ENCODE results near the gene AGMO.

DNA sequence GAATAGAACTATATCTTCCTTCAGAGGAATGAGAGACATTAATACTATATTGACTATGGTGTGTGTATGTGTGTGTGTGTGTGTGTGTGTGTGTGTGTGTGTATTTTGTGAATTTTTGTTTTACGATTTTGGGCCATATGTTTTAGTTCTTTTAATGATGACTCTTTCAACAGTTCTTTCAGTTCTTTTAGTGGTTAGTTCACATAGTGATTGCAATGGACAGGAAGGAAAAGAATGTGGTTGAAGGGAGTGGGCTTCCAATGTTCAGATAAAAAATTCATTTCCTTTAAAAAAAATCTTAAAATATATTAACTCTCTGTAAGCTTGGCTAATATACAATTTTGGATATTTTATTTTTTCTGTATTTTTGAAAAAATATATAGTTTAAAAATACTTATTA lies 343.6 kb downstream of the AGMO start:
- TF ChIP-seq, protein P1, sequence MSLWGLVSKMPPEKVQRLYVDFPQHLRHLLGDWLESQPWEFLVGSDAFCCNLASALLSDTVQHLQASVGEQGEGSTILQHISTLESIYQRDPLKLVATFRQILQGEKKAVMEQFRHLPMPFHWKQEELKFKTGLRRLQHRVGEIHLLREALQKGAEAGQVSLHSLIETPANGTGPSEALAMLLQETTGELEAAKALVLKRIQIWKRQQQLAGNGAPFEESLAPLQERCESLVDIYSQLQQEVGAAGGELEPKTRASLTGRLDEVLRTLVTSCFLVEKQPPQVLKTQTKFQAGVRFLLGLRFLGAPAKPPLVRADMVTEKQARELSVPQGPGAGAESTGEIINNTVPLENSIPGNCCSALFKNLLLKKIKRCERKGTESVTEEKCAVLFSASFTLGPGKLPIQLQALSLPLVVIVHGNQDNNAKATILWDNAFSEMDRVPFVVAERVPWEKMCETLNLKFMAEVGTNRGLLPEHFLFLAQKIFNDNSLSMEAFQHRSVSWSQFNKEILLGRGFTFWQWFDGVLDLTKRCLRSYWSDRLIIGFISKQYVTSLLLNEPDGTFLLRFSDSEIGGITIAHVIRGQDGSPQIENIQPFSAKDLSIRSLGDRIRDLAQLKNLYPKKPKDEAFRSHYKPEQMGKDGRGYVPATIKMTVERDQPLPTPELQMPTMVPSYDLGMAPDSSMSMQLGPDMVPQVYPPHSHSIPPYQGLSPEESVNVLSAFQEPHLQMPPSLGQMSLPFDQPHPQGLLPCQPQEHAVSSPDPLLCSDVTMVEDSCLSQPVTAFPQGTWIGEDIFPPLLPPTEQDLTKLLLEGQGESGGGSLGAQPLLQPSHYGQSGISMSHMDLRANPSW (CRISPR knock-in tag; conservative IDR thresholded peaks at IDR 0.05; ENCODE audit: low read depth), result no peak
- TF ChIP-seq, protein P2, sequence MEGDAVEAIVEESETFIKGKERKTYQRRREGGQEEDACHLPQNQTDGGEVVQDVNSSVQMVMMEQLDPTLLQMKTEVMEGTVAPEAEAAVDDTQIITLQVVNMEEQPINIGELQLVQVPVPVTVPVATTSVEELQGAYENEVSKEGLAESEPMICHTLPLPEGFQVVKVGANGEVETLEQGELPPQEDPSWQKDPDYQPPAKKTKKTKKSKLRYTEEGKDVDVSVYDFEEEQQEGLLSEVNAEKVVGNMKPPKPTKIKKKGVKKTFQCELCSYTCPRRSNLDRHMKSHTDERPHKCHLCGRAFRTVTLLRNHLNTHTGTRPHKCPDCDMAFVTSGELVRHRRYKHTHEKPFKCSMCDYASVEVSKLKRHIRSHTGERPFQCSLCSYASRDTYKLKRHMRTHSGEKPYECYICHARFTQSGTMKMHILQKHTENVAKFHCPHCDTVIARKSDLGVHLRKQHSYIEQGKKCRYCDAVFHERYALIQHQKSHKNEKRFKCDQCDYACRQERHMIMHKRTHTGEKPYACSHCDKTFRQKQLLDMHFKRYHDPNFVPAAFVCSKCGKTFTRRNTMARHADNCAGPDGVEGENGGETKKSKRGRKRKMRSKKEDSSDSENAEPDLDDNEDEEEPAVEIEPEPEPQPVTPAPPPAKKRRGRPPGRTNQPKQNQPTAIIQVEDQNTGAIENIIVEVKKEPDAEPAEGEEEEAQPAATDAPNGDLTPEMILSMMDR (IDR thresholded peaks at IDR 0.05), result no peak
- TF ChIP-seq, protein P3, sequence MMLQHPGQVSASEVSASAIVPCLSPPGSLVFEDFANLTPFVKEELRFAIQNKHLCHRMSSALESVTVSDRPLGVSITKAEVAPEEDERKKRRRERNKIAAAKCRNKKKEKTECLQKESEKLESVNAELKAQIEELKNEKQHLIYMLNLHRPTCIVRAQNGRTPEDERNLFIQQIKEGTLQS (CRISPR knock-in tag; conservative IDR thresholded peaks at IDR 0.05), result no peak
- TF ChIP-seq ZNF121 (CRISPR knock-in tag; IDR thresholded peaks at IDR 0.05) (no peak), CREB1 (CRISPR knock-in tag; IDR thresholded peaks at IDR 0.05) (no peak), TCF7 (CRISPR knock-in tag; IDR thresholded peaks at IDR 0.05; ENCODE audit: low read depth) (no peak)
- TF ChIP-seq, protein P4, sequence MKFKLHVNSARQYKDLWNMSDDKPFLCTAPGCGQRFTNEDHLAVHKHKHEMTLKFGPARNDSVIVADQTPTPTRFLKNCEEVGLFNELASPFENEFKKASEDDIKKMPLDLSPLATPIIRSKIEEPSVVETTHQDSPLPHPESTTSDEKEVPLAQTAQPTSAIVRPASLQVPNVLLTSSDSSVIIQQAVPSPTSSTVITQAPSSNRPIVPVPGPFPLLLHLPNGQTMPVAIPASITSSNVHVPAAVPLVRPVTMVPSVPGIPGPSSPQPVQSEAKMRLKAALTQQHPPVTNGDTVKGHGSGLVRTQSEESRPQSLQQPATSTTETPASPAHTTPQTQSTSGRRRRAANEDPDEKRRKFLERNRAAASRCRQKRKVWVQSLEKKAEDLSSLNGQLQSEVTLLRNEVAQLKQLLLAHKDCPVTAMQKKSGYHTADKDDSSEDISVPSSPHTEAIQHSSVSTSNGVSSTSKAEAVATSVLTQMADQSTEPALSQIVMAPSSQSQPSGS (CRISPR knock-in tag; IDR thresholded peaks at IDR 0.05; ENCODE audit: borderline replicate concordance, low read depth), result no peak
- TF ChIP-seq, protein P5, sequence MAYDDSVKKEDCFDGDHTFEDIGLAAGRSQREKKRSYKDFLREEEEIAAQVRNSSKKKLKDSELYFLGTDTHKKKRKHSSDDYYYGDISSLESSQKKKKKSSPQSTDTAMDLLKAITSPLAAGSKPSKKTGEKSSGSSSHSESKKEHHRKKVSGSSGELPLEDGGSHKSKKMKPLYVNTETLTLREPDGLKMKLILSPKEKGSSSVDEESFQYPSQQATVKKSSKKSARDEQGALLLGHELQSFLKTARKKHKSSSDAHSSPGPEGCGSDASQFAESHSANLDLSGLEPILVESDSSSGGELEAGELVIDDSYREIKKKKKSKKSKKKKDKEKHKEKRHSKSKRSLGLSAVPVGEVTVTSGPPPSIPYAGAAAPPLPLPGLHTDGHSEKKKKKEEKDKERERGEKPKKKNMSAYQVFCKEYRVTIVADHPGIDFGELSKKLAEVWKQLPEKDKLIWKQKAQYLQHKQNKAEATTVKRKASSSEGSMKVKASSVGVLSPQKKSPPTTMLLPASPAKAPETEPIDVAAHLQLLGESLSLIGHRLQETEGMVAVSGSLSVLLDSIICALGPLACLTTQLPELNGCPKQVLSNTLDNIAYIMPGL (CRISPR knock-in tag; IDR thresholded peaks at IDR 0.05), result no peak
